ENCODE data around the gene UBAP2L. TPM values are rescaled to one million over a fixed set of nuclear protein-coding genes. Genes with fewer than 3 reads are reported as not detected.

Gene UBAP2L
- total RNA-seq, 4 donors from 2014 or later: 46.0 to 74.6 (median 59.4) TPM

DNA sequence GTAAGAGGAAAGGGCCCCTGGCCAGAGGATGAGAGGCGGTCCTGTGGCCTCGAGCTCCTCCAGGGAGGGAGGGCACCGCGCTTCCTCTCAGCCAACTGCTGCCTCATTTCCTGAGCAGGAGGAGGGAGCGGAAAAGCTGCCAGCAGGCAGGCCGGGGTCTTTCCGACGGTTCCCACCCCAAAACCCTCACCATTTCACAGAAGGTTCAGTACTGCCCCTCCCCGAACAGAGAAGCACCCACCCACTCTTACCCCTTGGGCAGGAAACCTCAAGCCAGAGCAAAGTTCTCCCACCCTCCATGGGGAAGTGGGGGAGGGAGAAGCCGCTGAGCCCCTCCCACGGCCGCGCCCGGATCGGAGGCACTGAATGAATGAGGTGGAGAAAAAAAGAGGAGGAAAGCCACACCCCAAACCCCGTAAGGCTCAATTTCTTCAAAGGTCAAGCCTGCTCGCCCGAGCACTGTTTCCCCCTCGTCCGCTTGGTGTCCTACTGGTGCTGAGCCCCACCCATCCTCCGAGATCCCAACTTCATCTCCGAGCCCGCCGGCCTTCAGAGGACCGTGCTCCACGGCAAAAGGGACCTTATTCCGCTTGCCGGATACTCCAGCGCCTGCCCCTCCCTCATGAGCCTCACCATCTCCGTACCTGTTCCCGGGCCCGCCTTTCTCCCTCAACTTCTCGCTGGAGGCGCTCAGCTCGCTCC lies 38.3 kb upstream of the UBAP2L start:
- DNase-seq (ENCODE audit: low spot score in 2 of 2): peak; percentile 62 to 93
- TF ChIP-seq, protein P1, sequence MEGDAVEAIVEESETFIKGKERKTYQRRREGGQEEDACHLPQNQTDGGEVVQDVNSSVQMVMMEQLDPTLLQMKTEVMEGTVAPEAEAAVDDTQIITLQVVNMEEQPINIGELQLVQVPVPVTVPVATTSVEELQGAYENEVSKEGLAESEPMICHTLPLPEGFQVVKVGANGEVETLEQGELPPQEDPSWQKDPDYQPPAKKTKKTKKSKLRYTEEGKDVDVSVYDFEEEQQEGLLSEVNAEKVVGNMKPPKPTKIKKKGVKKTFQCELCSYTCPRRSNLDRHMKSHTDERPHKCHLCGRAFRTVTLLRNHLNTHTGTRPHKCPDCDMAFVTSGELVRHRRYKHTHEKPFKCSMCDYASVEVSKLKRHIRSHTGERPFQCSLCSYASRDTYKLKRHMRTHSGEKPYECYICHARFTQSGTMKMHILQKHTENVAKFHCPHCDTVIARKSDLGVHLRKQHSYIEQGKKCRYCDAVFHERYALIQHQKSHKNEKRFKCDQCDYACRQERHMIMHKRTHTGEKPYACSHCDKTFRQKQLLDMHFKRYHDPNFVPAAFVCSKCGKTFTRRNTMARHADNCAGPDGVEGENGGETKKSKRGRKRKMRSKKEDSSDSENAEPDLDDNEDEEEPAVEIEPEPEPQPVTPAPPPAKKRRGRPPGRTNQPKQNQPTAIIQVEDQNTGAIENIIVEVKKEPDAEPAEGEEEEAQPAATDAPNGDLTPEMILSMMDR (IDR thresholded peaks at IDR 0.05): no peak
- TF ChIP-seq POLR2A (IDR thresholded peaks at IDR 0.05): no peak
- intact Hi-C loops (cut with DNase I; ENCODE audit: low total_unique reads): loop anchor here (10.0 kb wide), 2 partner anchors 82 to 152 kb away; no protein-coding TSS in a partner anchor
- peak overlapping the region; percentile 94 for H3K4me3 ChIP-seq (ENCODE audit: low read depth, poor library complexity, severe bottlenecking)
- WGBS, 2 donors: 0% methylated on average over 34 to 35 of the region's 35 CpGs

GRCh38 chr1:154183046-154183915 lies 37.5 kb upstream of the UBAP2L start:
- intact Hi-C loops (cut with DNase I; ENCODE audit: low total_unique reads): loop anchor here (10.0 kb wide), 2 partner anchors 82 to 152 kb away; no protein-coding TSS in a partner anchor
- DNase-seq (ENCODE audit: low spot score in 2 of 2): peak; percentile 94 to 99
- TF ChIP-seq, protein P1 (IDR thresholded peaks at IDR 0.05): no peak
- peak in 1 of 2 donors; percentile 93 for TF ChIP-seq POLR2A (IDR thresholded peaks at IDR 0.05)
- H3K4me3 ChIP-seq (ENCODE audit: low read depth, poor library complexity, severe bottlenecking): peak overlapping the region; percentile 94
- WGBS, 2 donors: 3 to 6% methylated on average over 27 to 41 of the region's 41 CpGs

DNA sequence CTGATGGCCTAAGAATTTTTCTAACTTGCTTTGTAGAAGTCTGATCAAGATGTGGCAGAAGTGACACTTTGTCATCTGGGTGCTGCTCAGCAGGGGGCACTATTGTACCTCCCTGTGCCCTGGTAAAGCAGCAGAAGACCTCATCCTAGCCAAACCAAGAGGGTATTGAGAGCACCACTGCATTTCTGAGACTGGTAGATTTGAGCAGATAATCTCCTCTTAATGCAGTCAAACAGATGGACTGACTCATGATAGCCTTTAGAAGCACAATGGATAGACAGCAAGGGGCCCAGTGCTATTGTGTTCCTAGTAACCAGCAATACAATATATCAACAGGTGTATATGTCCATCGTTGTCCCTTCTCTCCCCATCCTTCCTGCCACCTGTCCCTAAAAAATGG lies 34.6 kb upstream of the UBAP2L start:
- H3K4me3 ChIP-seq (ENCODE audit: low read depth, poor library complexity, severe bottlenecking): no peak overlapping the region
- DNase-seq (ENCODE audit: low spot score in 2 of 2): no peak
- intact Hi-C loops (cut with DNase I; ENCODE audit: low total_unique reads): loop anchor here (10.0 kb wide), 2 partner anchors 79 to 149 kb away; no protein-coding TSS in a partner anchor
- WGBS, 2 donors: 56 to 60% methylated on average over 1 of the region's 1 CpG
- TF ChIP-seq, protein P1 (IDR thresholded peaks at IDR 0.05): no peak
- TF ChIP-seq POLR2A (IDR thresholded peaks at IDR 0.05): no peak

GRCh38 chr1:154186852-154187501 lies 33.8 kb upstream of the UBAP2L start:
- DNase-seq (ENCODE audit: low spot score in 2 of 2): no peak
- no peak overlapping the region for H3K4me3 ChIP-seq (ENCODE audit: low read depth, poor library complexity, severe bottlenecking)
- intact Hi-C loops (cut with DNase I; ENCODE audit: low total_unique reads): loop anchor here (10.0 kb wide), 2 partner anchors 78 to 148 kb away; no protein-coding TSS in a partner anchor
- 59 to 62% methylated on average over 2 of the region's 2 CpGs for WGBS, 2 donors
- TF ChIP-seq POLR2A (IDR thresholded peaks at IDR 0.05): no peak
- TF ChIP-seq, protein P1 (IDR thresholded peaks at IDR 0.05): no peak

- DNase-seq (ENCODE audit: low spot score in 2 of 2): no peak
- 35 to 50% methylated on average over 1 of the region's 1 CpG for WGBS, 2 donors
- intact Hi-C loops (cut with DNase I; ENCODE audit: low total_unique reads): no loop called here
- no peak overlapping the region for H3K4me3 ChIP-seq (ENCODE audit: low read depth, poor library complexity, severe bottlenecking)
- TF ChIP-seq POLR2A (IDR thresholded peaks at IDR 0.05): no peak
- TF ChIP-seq, protein P1 (IDR thresholded peaks at IDR 0.05): no peak
Observed at GRCh38 chr1:154190550-154190949, 30.2 kb upstream of the UBAP2L start.

All from lower leg skin (tissue), 4 donors.